ENCODE data around the gene OFD1.

- TF ChIP-seq CTCF (IDR thresholded peaks at IDR 0.05) (no peak), POLR2A (IDR thresholded peaks at IDR 0.05) (no peak)
Measured at GRCh38 chrX:13755254-13755653, 20.7 kb downstream of the OFD1 start.

Measured in heart left ventricle (tissue), 13 donors.